Measurements from ENCODE around the gene GRID1.

Gene GRID1

GRCh38 chr10:86213148-86213547, 153.4 kb downstream of the GRID1 start:
- no peak for DNase-seq (ENCODE audit: low read depth, low spot score)

GRCh38 chr10:86212391-86212700, 154.2 kb downstream of the GRID1 start:
- no peak for DNase-seq (ENCODE audit: low read depth, low spot score)

GRCh38 chr10:86211691-86212390, 154.8 kb downstream of the GRID1 start:
- no peak for DNase-seq (ENCODE audit: low read depth, low spot score)

GRCh38 chr10:86210416-86210815, 156.2 kb downstream of the GRID1 start:
- DNase-seq (ENCODE audit: low read depth, low spot score), result no peak

- no peak for DNase-seq (ENCODE audit: low read depth, low spot score)
Measured at GRCh38 chr10:86209726-86210125, 156.9 kb downstream of the GRID1 start.

- no peak for DNase-seq (ENCODE audit: low read depth, low spot score)
Measured at GRCh38 chr10:86207226-86207625, 159.4 kb downstream of the GRID1 start.

GRCh38 chr10:86206240-86206579, 160.4 kb downstream of the GRID1 start:
- DNase-seq (ENCODE audit: low read depth, low spot score), result no peak

- DNase-seq (ENCODE audit: low read depth, low spot score), result no peak
Measured at GRCh38 chr10:86205306-86206239, 161.0 kb downstream of the GRID1 start.

GRCh38 chr10:86204421-86205305, 161.9 kb downstream of the GRID1 start:
- no peak for DNase-seq (ENCODE audit: low read depth, low spot score)

- peak; percentile 66 for DNase-seq (ENCODE audit: low read depth, low spot score)
Measured at GRCh38 chr10:86203162-86203905, 163.3 kb downstream of the GRID1 start.

GRCh38 chr10:86202226-86202735, 164.3 kb downstream of the GRID1 start:
- DNase-seq (ENCODE audit: low read depth, low spot score), result no peak

GRCh38 chr10:86200867-86201266, 165.7 kb downstream of the GRID1 start:
- no peak for DNase-seq (ENCODE audit: low read depth, low spot score)

GRCh38 chr10:86200269-86200668, 166.3 kb downstream of the GRID1 start:
- DNase-seq (ENCODE audit: low read depth, low spot score), result no peak

- no peak for DNase-seq (ENCODE audit: low read depth, low spot score)
Measured at GRCh38 chr10:86199041-86199440, 167.6 kb downstream of the GRID1 start.

- no peak for DNase-seq (ENCODE audit: low read depth, low spot score)
Measured at GRCh38 chr10:86198271-86198670, 168.3 kb downstream of the GRID1 start.

GRCh38 chr10:86197166-86197790, 169.3 kb downstream of the GRID1 start:
- DNase-seq (ENCODE audit: low read depth, low spot score), result no peak

GRCh38 chr10:86195521-86196157, 171.0 kb downstream of the GRID1 start:
- DNase-seq (ENCODE audit: low read depth, low spot score), result no peak

GRCh38 chr10:86194684-86195083, 171.9 kb downstream of the GRID1 start:
- DNase-seq (ENCODE audit: low read depth, low spot score), result no peak

- no peak for DNase-seq (ENCODE audit: low read depth, low spot score)
Measured at GRCh38 chr10:86193841-86194240, 172.8 kb downstream of the GRID1 start.

GRCh38 chr10:86192691-86193090, 173.9 kb downstream of the GRID1 start:
- no peak for DNase-seq (ENCODE audit: low read depth, low spot score)

Data from ELF-1 (cell line).